ENCODE data around the gene CLDN11. TPM values are rescaled to one million over a fixed set of nuclear protein-coding genes. Genes with fewer than 3 reads are reported as not detected.

Gene CLDN11
- total RNA-seq, 1 experiment from 2014 or later, result 0.22 TPM

- H3K9me2 ChIP-seq (ENCODE audit: insufficient read depth), result no peaks in the 10 kb centered on the region
- no peak overlapping the region for H2AFZ ChIP-seq (ENCODE audit: low read depth, low read length, poor library complexity, severe bottlenecking)
- H3K4me1 ChIP-seq (ENCODE audit: control insufficient read depth in 1 of 2, insufficient read depth in 2 of 2, low read length in 2 of 2), result no peaks in the 10 kb centered on the region
- H3K79me2 ChIP-seq (ENCODE audit: insufficient read depth, low read length), result no peaks in the 10 kb centered on the region; the same call in 1 of the 2 replicates
- ATAC-seq (no peak), DNase-seq (ENCODE audit: low read depth, low spot score) (no peak)
- intact Hi-C loops (cut with micrococcal nuclease), result no loop called here
- CTCF ChIA-PET, result no interaction called here
- H3K4me3 ChIP-seq (replicated peaks in 1 of 2; ENCODE audit: low read depth in 1 of 2, low read length in 2 of 2), result no peak overlapping the region
- H3K36me3 ChIP-seq (ENCODE audit: control insufficient read depth in 1 of 2, insufficient read depth in 2 of 2, low read length in 2 of 2), result no peaks in the 10 kb centered on the region
- no peaks in the 10 kb centered on the region for H4K20me1 ChIP-seq (ENCODE audit: insufficient read depth)
- no peak overlapping the region for H3K9ac ChIP-seq (ENCODE audit: low read length)
- POLR2A ChIA-PET, result no interaction called here
- H3K27me3 ChIP-seq (ENCODE audit: insufficient read depth, low read length), result no peaks in the 10 kb centered on the region
- no peak overlapping the region for H3K4me2 ChIP-seq (ENCODE audit: low read length)
- no peak for TF ChIP-seq ZBTB33 (IDR thresholded peaks at IDR 0.05; ENCODE audit: extremely low read depth, insufficient replicate concordance, low read length)
- TF ChIP-seq POLR2A (IDR thresholded peaks at IDR 0.05; ENCODE audit: borderline replicate concordance, extremely low read depth, insufficient read depth, insufficient read length), result no peak
- no peak for TF ChIP-seq ZNF274 (IDR thresholded peaks at IDR 0.05; ENCODE audit: low read depth, low read length)
- TF ChIP-seq EZH2phosphoT487 (IDR thresholded peaks at IDR 0.05; ENCODE audit: borderline replicate concordance), result no peak
- no peak for TF ChIP-seq JUND (IDR thresholded peaks at IDR 0.05)
- TF ChIP-seq EGR1 (IDR thresholded peaks at IDR 0.05; ENCODE audit: low read depth), result no peak
- TF ChIP-seq ZFX (IDR thresholded peaks at IDR 0.05), result no peak
- no peak for TF ChIP-seq ATF3 (IDR thresholded peaks at IDR 0.05)
- no peak for TF ChIP-seq CBX3 (IDR thresholded peaks at IDR 0.05; ENCODE audit: low read depth)
- no peak for TF ChIP-seq SIN3A (IDR thresholded peaks at IDR 0.05; ENCODE audit: low read depth)
- RAD21 ChIA-PET (ENCODE audit: low non-redundant PET in 1 of 2, low total read pairs in 2 of 2, uncharacterized antibody in 2 of 2, unreplicated experiment in 2 of 2), result no interaction called here
- H3K9me3 ChIP-seq (ENCODE audit: control insufficient read depth in 1 of 2, insufficient read depth in 1 of 2, low read depth in 1 of 2, low read length in 2 of 2), result no peaks in the 10 kb centered on the region
- H3K27ac ChIP-seq (ENCODE audit: low read depth, low read length), result no peak overlapping the region
- no TSS peak for BruUV-seq (replicated peaks)
Measured at GRCh38 chr3:170372190-170372879, 46.3 kb upstream of the CLDN11 start.

Data from HCT116 (cell line).